Measurements from ENCODE around the gene KPNA1.

The KPNA1 gene

DNA sequence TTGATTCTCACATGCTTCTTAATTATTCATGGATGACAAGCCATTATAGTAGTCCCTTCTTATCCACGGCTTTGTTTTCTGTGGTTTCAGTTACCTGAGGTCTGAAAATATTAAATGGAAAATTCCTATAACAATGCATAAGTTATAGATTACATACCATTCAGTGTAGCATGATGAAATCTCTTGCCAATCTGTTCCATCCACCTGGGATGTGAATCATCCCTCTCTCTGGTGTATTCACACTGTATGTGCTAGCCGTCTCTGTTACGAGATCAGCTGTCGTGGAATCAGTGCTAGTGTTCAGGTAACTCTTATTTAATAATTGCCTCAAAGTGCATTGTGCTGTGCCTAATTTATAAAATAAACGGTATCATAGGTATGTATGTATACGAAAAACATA, 104.1 kb downstream of the KPNA1 start:
- peak; percentile 1 for DNase-seq

DNA sequence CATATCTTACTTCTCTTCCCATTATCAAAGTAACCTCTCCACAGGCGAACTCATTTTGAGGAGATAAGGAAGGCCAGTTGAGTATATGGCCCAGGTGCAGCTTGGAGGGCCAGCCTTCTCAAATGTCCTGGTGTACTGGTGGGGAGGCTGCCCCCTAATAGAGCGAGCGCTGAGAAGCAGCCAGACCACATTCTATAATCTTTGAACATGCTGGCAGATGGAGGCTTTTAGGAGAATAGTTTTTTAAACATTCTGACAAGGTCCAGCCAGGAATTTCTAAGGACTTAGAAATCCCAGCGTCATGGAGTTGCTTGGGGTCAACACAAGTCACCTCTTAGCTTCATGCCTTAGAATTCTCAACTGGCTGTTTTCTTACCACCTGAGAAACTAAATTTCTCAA, 104.6 kb downstream of the KPNA1 start:
- no peak for DNase-seq

- DNase-seq: no peak
Observed at GRCh38 chr3:122409446-122409845, 105.3 kb downstream of the KPNA1 start.

DNA sequence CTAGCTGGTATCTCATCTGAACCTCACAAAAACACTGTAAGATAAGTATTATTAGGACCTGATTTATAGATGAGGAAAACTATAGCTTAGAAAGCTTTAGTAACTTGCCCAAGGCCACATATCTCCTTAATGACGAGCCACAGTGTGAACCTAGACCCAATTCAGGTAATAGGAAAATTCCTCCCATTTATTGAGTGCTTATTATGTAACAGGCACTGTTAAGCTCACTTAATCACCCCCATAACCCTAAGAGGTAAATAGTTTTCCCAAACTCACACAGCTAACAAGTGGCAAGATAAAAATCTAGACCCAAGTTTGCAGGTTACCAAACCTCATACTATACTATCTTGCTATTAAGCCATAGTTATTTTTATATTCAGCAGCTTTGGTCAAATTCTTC, 106.8 kb downstream of the KPNA1 start:
- no peak for DNase-seq

- no peak for DNase-seq
Observed at GRCh38 chr3:122406198-122406597, 108.5 kb downstream of the KPNA1 start.

DNA sequence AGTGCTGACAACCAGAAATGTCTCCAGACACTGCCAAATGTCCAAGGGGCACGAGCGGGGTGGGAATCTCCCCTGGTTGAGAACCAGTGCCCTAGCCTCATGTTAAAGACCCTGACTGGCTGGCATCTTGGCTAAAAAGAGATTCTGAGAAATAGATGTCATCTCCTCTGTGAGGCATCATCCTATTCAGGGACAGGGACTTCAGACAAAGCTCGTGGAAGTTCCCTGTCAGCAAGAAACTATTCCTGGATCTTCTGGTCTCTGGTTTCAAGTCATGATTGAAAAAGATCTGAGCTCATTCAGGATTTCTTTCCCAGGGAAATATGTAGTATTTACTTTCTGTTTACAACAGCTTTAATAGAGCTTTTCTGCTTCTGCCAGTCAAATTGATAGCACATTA, 109.7 kb downstream of the KPNA1 start:
- DNase-seq: no peak

DNA sequence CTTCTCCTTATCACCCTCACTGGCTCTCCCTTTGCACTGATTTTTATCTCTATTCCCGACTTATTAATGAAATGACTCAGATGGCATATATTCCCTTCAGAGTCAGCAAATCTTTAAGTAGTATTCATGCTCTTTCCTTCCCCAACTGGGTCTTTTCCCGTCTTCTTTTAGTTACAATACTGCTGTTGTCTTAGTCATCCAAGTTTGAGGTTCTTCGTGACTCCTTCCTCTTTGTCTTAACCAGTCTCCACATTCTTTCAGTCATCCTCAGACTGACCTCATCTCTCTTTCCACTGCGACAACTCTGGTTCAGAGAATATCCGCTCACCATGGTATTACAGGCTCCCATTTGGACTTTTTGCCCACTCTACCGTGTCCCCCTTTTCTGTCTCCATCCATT, 111.2 kb downstream of the KPNA1 start:
- DNase-seq: no peak

DNA sequence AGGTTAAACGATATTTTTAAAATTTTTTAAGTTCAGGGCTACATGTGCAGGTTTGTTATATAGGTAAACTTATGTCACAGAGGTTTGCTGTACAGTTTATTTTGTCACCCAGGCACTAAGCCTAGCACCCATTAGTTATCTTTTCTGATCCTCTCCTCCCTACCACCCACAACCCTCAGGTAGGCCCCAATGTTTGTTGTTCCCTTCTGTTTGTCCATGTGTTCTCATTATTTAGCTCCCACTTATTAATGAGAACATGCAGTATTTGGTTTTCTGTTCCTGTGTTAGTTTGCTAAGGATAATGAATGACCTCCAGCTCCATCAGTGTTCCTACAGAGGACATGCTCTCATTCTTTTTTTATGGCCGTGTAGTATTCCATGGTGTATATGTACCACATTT, 115.8 kb downstream of the KPNA1 start:
- no peak for DNase-seq

DNA sequence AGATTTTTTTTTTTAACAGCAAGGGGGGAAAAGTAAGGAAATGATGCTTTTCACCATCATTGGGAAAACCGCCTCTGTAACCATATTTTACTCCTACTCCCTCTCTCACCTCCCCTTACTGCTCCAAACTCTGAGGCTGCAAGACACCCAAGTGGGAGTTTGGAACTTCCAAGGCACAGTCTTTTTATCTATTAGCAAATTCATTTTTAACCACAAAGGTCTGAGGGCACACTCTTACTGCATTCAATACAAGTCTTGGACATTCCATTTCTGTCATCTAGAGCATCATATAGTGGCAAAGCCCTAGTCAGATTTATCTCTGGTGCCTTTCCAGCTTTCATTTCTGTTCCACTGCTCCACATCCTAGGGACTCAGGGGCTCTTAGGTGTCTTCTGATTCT, 117.5 kb downstream of the KPNA1 start:
- no peak for DNase-seq

- DNase-seq: no peak
Observed at GRCh38 chr3:122396511-122396910, 118.2 kb downstream of the KPNA1 start.

DNA sequence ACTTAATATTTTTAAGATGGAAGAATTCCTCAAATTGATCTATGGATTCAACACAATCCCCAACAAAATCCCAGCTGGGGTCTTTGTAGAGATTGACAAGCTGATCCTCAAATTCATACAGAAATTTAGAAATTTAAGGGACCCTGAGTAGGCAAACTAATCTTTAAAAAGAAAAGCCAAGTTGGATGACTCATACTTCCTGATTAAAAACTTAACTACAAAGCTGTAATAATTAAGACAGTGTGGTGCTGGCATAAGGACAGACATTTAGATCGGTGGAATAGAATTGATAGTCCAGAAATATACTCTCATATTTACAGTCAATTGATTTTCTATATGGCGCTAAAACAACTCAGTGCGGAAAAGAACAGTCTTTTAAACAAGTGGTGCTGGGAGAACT, 119.2 kb downstream of the KPNA1 start:
- DNase-seq: no peak

GRCh38 chr3:122394173-122394572, 120.6 kb downstream of the KPNA1 start:
- no peak for DNase-seq

- peak; percentile 44 for DNase-seq
Observed at GRCh38 chr3:122392868-122393844, 121.6 kb downstream of the KPNA1 start.

GRCh38 chr3:122391681-122392446, 122.9 kb downstream of the KPNA1 start:
- no peak for DNase-seq

- DNase-seq: no peak
Observed at GRCh38 chr3:122390665-122391064, 124.1 kb downstream of the KPNA1 start.

GRCh38 chr3:122389892-122390291, 124.8 kb downstream of the KPNA1 start:
- DNase-seq: no peak

DNA sequence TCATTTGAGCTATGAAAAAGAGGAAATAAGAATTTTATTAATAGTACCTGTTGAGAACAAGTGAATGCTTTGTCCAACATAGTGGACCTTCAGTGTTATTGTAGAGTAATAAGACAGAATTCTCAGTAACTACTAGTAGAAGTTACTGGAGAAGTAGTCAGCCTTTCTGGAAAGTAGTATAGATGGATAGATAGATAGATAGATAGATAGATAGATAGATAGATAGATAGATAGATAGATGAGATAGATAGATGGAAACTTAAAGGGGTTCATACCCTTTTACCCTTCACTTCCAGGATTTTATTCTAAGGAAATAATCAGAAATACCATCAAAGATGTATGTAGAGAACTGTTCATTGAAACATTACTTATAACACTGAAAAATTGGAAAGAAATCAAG, 125.5 kb downstream of the KPNA1 start:
- no peak for DNase-seq

GRCh38 chr3:122387709-122388108, 127.0 kb downstream of the KPNA1 start:
- DNase-seq: no peak

DNA sequence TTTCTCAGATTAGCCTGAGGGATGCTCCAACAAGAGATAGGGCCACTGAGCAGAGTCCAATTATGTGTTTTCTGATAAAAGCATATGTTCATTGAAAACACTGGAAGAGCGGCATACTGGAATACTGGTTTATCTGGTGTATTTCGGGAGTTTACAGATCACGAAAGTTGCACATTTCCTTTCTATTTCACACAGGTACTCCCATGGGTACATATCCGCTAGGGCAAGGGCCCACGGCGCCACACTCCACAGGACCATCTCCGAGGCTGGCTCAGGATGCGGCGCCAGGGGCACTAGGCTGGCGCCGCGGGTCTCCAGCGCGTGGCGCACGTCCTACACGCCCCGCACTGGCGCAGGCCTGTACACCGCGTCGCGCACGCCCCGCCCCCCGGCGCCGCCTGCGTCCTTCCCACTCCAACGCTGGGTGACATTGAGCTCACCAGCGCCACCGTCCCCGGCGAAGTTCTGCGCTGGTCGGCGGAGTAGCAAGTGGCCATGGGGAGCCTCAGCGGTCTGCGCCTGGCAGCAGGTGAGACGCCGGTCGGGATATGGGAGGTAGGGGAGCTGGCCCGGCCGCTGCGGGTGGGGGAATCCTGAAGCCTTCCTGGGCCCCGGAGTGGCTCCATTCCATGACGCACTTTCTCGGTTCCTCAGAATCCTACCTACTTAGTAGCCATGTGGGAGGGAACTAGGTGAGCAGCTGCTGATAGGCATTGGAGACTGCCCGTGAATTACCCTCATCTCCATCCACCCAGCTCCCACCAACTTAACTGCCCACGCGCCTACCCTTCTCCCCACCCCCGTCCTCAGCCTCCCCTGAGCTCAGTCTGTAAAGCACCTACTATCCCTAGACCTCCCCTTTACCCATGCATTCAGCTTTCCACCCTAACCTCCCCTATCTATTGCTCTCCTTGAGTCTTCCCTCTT, 130.7 kb downstream of the KPNA1 start, which contains the start of gene FAM162A:
TSS of gene FAM162A (plus strand) at position 412 of the 927 bp plus-strand sequence. CDS start at position 496, 84 bp downstream.
- peak; percentile 94 for DNase-seq

GRCh38 chr3:122382888-122383666, 131.7 kb downstream of the KPNA1 start, which contains the start of gene MIX23:
TSS of gene MIX23 (minus strand) at chr3:122383231. CDS start at chr3:122383224, 7 bp downstream.
- DNase-seq: peak; percentile 89

GRCh38 chr3:122377975-122378374, 136.8 kb downstream of the KPNA1 start:
- no peak for DNase-seq

- no peak for DNase-seq
Observed at GRCh38 chr3:122374034-122374433, 140.7 kb downstream of the KPNA1 start.

All from NCI-H69 (cell line).